Lower leg skin (tissue), 3 donors: ENCODE measurements around the gene TTYH2.

Experiments
- CTCF ChIP-seq, 3 donors: fragments of 450-650 bp; IDR thresholded peaks; one replicate each; pipeline ENCODE4 v1.5.1; 2016; ENCODE audit warnings: antibody characterized with exemption in 3 of 3, mild to moderate bottlenecking in 3 of 3, moderate library complexity in 2 of 3
- POLR2A ChIP-seq, 2 donors: fragments of 450-650 bp; IDR thresholded peaks; one replicate each; pipeline ENCODE4 v1.6.1; 2016 to 2017; ENCODE audit warnings: antibody characterized with exemption in 2 of 2, mild to moderate bottlenecking in 1 of 2, moderate library complexity in 1 of 2

- no peak for TF ChIP-seq CTCF (IDR thresholded peaks at IDR 0.05)
- no peak for TF ChIP-seq POLR2A (IDR thresholded peaks at IDR 0.05)
These were observed 26.9 kb upstream of the TTYH2 start for GRCh38 chr17:74186498-74186897.
